ENCODE measurements around the gene FAM174B. TPM values are rescaled to one million over a fixed set of nuclear protein-coding genes. Genes with fewer than 3 reads are reported as not detected.

The FAM174B gene
- total and polyA plus RNA-seq, 9 donors, result 2.5 to 31.5 (median 15.4) TPM

DNA sequence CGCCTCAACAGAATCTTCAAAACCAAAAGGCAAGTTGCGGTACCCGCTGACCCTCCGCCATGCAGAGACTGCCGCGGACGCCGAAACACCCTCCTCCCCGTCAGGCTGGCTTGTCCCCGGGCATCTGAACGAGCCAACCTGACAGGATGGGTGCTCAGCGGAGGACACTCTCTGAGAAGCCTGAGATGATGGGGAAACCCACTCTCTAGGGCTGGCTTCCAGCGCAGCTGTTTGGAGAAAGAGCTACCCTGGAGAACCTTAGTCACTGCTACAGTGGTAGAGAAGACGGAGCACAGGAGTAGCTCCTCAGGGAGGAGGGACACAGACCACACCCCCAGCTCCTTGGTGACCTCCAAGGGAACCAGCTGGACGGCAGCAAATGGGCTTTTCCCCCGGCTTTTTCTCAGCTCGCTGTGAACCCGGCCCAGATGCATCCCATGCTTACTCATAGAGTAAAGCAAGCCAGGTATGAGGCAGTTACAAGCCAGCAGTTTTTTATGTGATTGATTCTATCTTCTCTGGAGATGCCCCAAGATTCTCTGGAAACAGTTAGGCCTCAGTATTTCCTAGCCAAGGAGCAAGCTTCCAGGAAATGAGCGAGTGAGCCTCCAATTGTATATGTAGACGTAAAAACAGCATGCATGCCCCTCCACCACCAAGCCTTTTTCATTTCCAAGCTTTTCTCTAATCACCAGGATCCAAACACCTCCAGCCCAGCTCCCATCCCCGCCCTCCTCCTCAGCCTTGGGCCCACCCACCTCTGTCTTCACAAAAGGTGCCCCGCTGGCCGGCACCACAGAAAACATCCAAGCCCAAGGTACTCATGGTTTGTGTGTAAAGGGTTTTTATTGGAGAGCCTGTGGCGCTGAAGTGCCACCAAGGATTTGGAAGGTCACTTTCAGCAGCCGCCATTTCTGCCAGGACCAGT, 38.7 kb downstream of the FAM174B start:
- no peak overlapping the region for H3K4me3 ChIP-seq
- no peaks in the 10 kb centered on the region for H3K9me3 ChIP-seq
- no peak for TF ChIP-seq EP300 (IDR thresholded peaks at IDR 0.05)
- no peak for TF ChIP-seq POLR2A (IDR thresholded peaks at IDR 0.05)
- TF ChIP-seq, protein P1, sequence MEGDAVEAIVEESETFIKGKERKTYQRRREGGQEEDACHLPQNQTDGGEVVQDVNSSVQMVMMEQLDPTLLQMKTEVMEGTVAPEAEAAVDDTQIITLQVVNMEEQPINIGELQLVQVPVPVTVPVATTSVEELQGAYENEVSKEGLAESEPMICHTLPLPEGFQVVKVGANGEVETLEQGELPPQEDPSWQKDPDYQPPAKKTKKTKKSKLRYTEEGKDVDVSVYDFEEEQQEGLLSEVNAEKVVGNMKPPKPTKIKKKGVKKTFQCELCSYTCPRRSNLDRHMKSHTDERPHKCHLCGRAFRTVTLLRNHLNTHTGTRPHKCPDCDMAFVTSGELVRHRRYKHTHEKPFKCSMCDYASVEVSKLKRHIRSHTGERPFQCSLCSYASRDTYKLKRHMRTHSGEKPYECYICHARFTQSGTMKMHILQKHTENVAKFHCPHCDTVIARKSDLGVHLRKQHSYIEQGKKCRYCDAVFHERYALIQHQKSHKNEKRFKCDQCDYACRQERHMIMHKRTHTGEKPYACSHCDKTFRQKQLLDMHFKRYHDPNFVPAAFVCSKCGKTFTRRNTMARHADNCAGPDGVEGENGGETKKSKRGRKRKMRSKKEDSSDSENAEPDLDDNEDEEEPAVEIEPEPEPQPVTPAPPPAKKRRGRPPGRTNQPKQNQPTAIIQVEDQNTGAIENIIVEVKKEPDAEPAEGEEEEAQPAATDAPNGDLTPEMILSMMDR (IDR thresholded peaks at IDR 0.05), result no peak
- H3K27me3 ChIP-seq, result no peaks in the 10 kb centered on the region
- intact Hi-C loops (cut with DNase I), result loop anchor here in 1 of 4 donors (5.0 to 10.0 kb wide), 2 partner anchors 50 to 98 kb away; no protein-coding TSS in a partner anchor
- H3K4me1 ChIP-seq (ENCODE audit: insufficient read depth), result peaks cover 17% of the 10 kb centered on the region
- peak in 3 of 5 donors; percentile 36 to 51 (median 47) for DNase-seq
- no peaks in the 10 kb centered on the region for H3K36me3 ChIP-seq
- 74 to 84% (median 78%) methylated on average over 25 of the region's 25 CpGs for WGBS, 3 donors
- H3K27ac ChIP-seq, result peak overlapping the region; percentile 70 to 82

DNA sequence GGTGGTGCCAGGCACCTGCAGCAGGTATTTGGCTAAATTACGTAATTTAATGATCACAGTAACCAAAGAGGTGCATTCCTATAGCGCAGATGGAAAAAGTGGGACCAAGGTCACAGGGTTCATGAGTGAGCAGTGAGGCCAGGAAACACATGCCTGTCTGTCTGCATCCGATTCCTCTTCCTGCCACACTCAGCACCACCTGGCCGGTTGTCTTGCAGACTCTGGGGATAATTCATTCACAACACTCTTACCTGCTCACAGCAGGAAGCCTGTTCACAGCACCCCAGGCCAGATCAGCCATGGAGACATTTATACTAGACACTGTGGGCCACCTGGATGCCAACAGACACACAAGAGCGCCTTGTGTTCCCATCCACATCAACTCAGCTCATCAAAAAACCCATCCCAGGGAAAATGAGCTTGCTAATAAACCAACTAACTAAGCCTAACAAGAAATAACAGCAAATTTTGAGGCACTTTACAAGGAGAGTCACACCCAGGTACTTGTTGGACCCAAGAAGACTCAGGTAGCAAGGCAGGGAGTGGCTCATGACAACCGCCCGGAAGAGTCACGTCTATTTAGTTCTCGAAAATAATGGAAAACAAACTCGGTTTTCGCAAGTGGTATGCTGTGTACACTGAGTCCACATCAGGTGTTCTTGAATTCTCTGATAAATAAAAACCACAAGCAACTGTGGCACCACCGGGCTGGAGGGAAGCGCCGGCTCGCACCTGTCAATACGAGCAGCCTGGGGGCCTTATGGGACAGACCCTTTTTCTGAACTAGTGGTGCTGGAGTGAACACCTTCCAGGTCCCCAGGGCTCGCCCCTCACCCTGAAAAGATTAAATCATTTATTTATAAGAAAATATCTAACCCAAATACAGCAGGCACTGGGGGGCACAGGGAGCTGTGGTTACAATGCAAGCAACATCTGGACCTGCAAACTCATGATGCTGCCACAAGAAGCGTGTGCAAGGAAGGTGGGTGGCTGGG, 40.5 kb downstream of the FAM174B start:
- Histone ChIP-seq H3K27ac (no peak overlapping the region), H3K4me1 (ENCODE audit: insufficient read depth) (peaks cover 14% of the 10 kb centered on the region), H3K9me3 (no peaks in the 10 kb centered on the region), H3K4me3 (no peak overlapping the region), H3K36me3 (no peaks in the 10 kb centered on the region), H3K27me3 (no peaks in the 10 kb centered on the region)
- DNase-seq, result peak in 1 of 5 donors; percentile 8
- intact Hi-C loops (cut with DNase I), result loop anchor here in 1 of 4 donors (5.0 to 10.0 kb wide), 2 partner anchors 52 to 100 kb away; no protein-coding TSS in a partner anchor
- WGBS, 3 donors, result 87 to 91% (median 90%) methylated on average over 18 of the region's 18 CpGs
- TF ChIP-seq POLR2A (IDR thresholded peaks at IDR 0.05), result no peak
- TF ChIP-seq EP300 (IDR thresholded peaks at IDR 0.05), result no peak
- TF ChIP-seq, protein P1 (IDR thresholded peaks at IDR 0.05), result no peak

DNA sequence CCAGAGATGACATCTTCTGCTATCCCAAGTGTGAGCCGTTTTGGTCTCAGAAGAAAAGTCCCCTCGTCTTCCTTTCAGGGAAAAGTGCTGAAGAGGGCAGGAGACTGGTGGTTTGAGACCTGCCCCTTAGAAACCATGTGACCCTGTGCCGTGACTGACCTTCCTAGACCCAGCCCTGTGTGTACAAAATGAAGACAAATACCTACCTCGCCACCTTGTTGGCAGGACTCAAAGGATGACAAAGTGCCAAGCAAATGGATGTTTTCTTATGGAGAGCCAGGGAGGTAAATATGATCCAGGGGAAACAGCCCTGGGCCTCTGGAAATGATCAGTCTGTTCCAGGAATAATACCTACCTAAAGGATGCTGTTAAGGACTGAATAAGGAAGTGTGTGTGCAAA, 41.3 kb downstream of the FAM174B start:
- Histone ChIP-seq H3K4me3 (no peak overlapping the region), H3K36me3 (no peaks in the 10 kb centered on the region), H3K27me3 (no peaks in the 10 kb centered on the region), H3K27ac (no peak overlapping the region), H3K4me1 (ENCODE audit: insufficient read depth) (peaks cover 13% of the 10 kb centered on the region), H3K9me3 (no peaks in the 10 kb centered on the region)
- intact Hi-C loops (cut with DNase I), result loop anchor here in 1 of 4 donors (10.0 kb wide), 1 partner anchor 100 kb away; no protein-coding TSS in a partner anchor
- no peak for TF ChIP-seq POLR2A (IDR thresholded peaks at IDR 0.05)
- TF ChIP-seq EP300 (IDR thresholded peaks at IDR 0.05), result no peak
- TF ChIP-seq, protein P1 (IDR thresholded peaks at IDR 0.05), result no peak
- no peak for DNase-seq
- 87 to 94% (median 89%) methylated on average over 4 of the region's 4 CpGs for WGBS, 3 donors

DNA sequence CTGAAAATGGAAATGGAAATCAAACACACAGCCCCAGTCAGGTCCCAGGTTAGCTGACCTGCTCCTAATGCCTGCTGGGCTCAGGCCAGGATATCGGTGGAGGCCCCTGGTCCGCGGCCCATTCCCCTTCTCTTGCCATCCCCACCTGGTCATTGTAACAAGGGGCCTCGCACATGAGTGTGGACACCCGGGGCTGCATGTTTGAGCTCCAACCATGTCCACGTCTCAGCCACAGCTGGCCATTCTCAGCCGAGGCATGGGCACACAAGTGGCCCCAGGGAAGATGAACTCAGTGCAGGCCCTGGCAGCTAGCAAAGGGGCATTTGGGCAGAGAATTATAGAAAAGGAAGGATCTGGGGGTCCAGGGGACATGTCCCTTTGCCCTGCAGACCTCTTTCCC, 41.7 kb downstream of the FAM174B start:
- TF ChIP-seq, protein P1 (IDR thresholded peaks at IDR 0.05), result no peak
- no peak for TF ChIP-seq POLR2A (IDR thresholded peaks at IDR 0.05)
- TF ChIP-seq EP300 (IDR thresholded peaks at IDR 0.05), result no peak
- Histone ChIP-seq H3K27me3 (no peaks in the 10 kb centered on the region), H3K9me3 (no peaks in the 10 kb centered on the region), H3K4me3 (no peak overlapping the region), H3K36me3 (no peaks in the 10 kb centered on the region), H3K27ac (no peak overlapping the region), H3K4me1 (ENCODE audit: insufficient read depth) (peaks cover 10% of the 10 kb centered on the region)
- WGBS, 3 donors, result 78 to 94% (median 94%) methylated on average over 7 of the region's 7 CpGs
- DNase-seq, result peak in 1 of 5 donors; percentile 13
- intact Hi-C loops (cut with DNase I), result loop anchor here in 1 of 4 donors (10.0 kb wide), 1 partner anchor 101 kb away; no protein-coding TSS in a partner anchor

Measured in ovary (tissue), 9 donors.